Measurements from ENCODE around the gene POMGNT2. TPM values are rescaled to one million over a fixed set of nuclear protein-coding genes. Genes with fewer than 3 reads are reported as not detected.
"Not testable (repeated sequence)": the region's sequence is repeated elsewhere in the genome, so short reads cannot be mapped to it uniquely, and the experiment has no call there.

Gene POMGNT2
- total RNA-seq, 6 experiments from 2014 or later = 4.8 to 9.2 (median 6.0) TPM

- H3K4me1 ChIP-seq = peaks cover 0 to 21% (median 6%) of the 10 kb centered on the region in 4 donors
- ATAC-seq = no peak
- no peak overlapping the region for H3K27ac ChIP-seq
- no peaks in the 10 kb centered on the region for H3K27me3 ChIP-seq
- H3K4me3 ChIP-seq = no peak overlapping the region
- peak in 1 of 3 donors; percentile 20 for DNase-seq
- H3K9me3 ChIP-seq = peaks cover 0 to 7% (median 0%) of the 10 kb centered on the region in 4 donors
- TF ChIP-seq POLR2A (IDR thresholded peaks at IDR 0.05) = no peak
- TF ChIP-seq, protein P1, sequence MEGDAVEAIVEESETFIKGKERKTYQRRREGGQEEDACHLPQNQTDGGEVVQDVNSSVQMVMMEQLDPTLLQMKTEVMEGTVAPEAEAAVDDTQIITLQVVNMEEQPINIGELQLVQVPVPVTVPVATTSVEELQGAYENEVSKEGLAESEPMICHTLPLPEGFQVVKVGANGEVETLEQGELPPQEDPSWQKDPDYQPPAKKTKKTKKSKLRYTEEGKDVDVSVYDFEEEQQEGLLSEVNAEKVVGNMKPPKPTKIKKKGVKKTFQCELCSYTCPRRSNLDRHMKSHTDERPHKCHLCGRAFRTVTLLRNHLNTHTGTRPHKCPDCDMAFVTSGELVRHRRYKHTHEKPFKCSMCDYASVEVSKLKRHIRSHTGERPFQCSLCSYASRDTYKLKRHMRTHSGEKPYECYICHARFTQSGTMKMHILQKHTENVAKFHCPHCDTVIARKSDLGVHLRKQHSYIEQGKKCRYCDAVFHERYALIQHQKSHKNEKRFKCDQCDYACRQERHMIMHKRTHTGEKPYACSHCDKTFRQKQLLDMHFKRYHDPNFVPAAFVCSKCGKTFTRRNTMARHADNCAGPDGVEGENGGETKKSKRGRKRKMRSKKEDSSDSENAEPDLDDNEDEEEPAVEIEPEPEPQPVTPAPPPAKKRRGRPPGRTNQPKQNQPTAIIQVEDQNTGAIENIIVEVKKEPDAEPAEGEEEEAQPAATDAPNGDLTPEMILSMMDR (IDR thresholded peaks at IDR 0.05) = no peak
- intact Hi-C loops (cut with DNase I) = no loop called here
- H3K36me3 ChIP-seq = no peaks in the 10 kb centered on the region
These were observed 57.4 kb downstream of the POMGNT2 start for GRCh38 chr3:43048470-43048869.

- DNase-seq (no peak), ATAC-seq (no peak)
- H3K4me1 ChIP-seq = peaks cover 0 to 21% (median 9%) of the 10 kb centered on the region in 4 donors
- H3K36me3 ChIP-seq = no peaks in the 10 kb centered on the region
- H3K9me3 ChIP-seq = peaks cover 0 to 7% (median 0%) of the 10 kb centered on the region in 4 donors
- no CpG with 5 or more reads among the region's 1 CpG for WGBS (ENCODE audit: insufficient coverage, low coverage, low lambda C conversion rate, missing lambda C conversion rate)
- intact Hi-C loops (cut with DNase I) = no loop called here
- no peak for TF ChIP-seq POLR2A (IDR thresholded peaks at IDR 0.05)
- TF ChIP-seq, protein P1 (IDR thresholded peaks at IDR 0.05) = no peak
- no peaks in the 10 kb centered on the region for H3K27me3 ChIP-seq
- H3K4me3 ChIP-seq = no peak overlapping the region
- no peak overlapping the region for H3K27ac ChIP-seq
These were observed 59.3 kb downstream of the POMGNT2 start for GRCh38 chr3:43046583-43046982.

- peak in 2 of 4 donors; percentile 49 to 52 for ATAC-seq
- H3K9me3 ChIP-seq; H3K4me3 ChIP-seq; H3K36me3 ChIP-seq; intact Hi-C loops (cut with DNase I); H3K27me3 ChIP-seq: not testable (repeated sequence)
- H3K4me1 ChIP-seq = peaks cover 0 to 21% (median 9%) of the 10 kb centered on the region in 4 donors
- DNase-seq = peak in 1 of 3 donors; percentile 77
- peak overlapping the region in 1 of 3 donors; percentile 40 for H3K27ac ChIP-seq
These were observed 60.8 kb downstream of the POMGNT2 start for GRCh38 chr3:43045079-43045478.

DNA sequence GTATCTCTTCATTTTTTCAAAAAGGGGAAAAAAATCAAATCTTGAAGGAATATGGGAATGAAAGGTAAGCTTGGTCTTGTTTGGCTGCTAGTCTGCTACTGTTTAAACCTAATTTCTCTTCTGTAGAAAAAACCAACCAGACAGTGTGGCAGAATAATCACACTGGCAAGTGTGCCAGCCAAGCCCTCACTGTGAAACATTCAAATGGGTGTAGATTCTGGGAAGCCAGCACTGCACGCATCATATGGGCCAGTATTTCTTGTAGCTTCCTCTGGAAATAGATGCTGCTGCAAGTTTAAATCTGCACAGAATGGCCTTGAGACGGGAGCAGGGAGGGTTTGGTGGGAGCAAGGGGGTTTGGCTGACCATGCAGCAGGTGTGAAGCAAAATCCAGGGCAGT is 62.1 kb downstream of the POMGNT2 start:
- no peak for DNase-seq
- Histone ChIP-seq H3K9me3 (no peaks in the 10 kb centered on the region), H3K27ac (peak overlapping the region in 1 of 3 donors; percentile 5), H3K36me3 (no peaks in the 10 kb centered on the region), H3K4me3 (no peak overlapping the region), H3K27me3 (no peaks in the 10 kb centered on the region), H3K4me1 (peaks cover 0 to 21% (median 9%) of the 10 kb centered on the region in 4 donors)
- intact Hi-C loops (cut with DNase I) = no loop called here
- 74% methylated on average over 2 of the region's 2 CpGs for WGBS (ENCODE audit: insufficient coverage, low coverage, low lambda C conversion rate, missing lambda C conversion rate)
- ATAC-seq = no peak
- TF ChIP-seq POLR2A (IDR thresholded peaks at IDR 0.05) = no peak
- TF ChIP-seq, protein P1 (IDR thresholded peaks at IDR 0.05) = no peak

DNA sequence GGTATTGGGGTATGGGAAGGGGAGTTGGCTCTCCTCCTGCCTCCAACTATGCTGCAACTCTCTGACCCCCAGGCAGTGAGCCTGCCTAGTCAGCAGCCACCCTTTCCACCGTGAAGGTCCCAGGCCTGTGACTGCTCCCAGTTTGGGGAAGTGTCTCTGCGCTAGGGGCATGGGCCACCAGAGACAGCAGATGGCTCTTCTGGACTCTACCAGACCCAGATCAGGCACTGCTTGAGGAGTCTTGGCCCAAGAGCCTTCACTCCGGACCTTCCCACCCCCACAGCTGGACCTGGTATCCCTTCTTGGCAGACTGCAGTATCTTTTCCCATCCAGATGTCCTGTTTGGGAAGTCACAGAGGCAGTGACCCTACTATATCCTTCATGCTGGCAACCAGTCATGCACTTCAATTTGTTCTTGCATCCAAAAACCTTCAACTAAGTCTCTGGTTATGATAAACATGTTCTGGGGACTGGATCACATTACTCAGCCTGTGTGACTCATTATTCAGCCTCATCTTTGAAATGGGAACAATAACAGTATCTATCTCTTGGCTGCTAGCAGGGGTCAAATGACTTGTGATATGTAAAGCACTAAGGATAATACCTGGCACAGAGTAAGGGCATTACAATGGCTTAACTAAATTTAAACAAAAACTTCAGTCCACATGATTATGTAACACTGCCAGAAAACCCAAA is 62.7 kb downstream of the POMGNT2 start:
- H3K4me1 ChIP-seq = peaks cover 0 to 21% (median 9%) of the 10 kb centered on the region in 4 donors
- no peaks in the 10 kb centered on the region for H3K36me3 ChIP-seq
- DNase-seq (no peak), ATAC-seq (peak in 3 of 4 donors; percentile 12 to 56 (median 45))
- no peaks in the 10 kb centered on the region for H3K27me3 ChIP-seq
- TF ChIP-seq POLR2A (IDR thresholded peaks at IDR 0.05) = no peak
- TF ChIP-seq, protein P1 (IDR thresholded peaks at IDR 0.05) = no peak
- 83% methylated on average over 1 of the region's 3 CpGs for WGBS (ENCODE audit: insufficient coverage, low coverage, low lambda C conversion rate, missing lambda C conversion rate)
- peak overlapping the region in 1 of 3 donors; percentile 5 for H3K27ac ChIP-seq
- H3K9me3 ChIP-seq = no peaks in the 10 kb centered on the region
- no peak overlapping the region for H3K4me3 ChIP-seq
- intact Hi-C loops (cut with DNase I) = no loop called here

Measured in right lobe of liver (tissue), 6 donors.